Spleen (tissue), 7 donors: Measurements from ENCODE around the gene MPP7.

Source experiments
- CTCF ChIP-seq, 11 experiments: fragments of 200-600 bp in 7 of 11; fragments of 450-650 bp in 4 of 11; sonication (generic) in 4 of 11; IDR thresholded peaks in 8 of 11; conservative IDR thresholded peaks in 3 of 11; 1 replicate in 7 of 11; 2 replicates in 4 of 11; pipeline versions ENCODE4 v1.4.0 to v1.8.0; 2016 to 2021; ENCODE audit warnings: antibody characterized with exemption in 11 of 11, inconsistent platforms in 4 of 11, mild to moderate bottlenecking in 1 of 11
- POLR2A ChIP-seq, 3 donors: fragments of 450-650 bp; IDR thresholded peaks; one replicate each; pipeline ENCODE4 v1.5.1; 2017; ENCODE audit warnings: antibody characterized with exemption in 3 of 3, mild to moderate bottlenecking in 1 of 3
- POLR2AphosphoS5 ChIP-seq, 3 donors: sonication (generic); formaldehyde crosslinking; IDR thresholded peaks; one replicate each; pipeline ENCODE4 v1.5.1; 2017; ENCODE audit warnings: antibody characterized with exemption in 3 of 3
- donor health status: DM: no; HTN: no; CAD: no; lungs with moderate emphysema.
- donor health status: DM: no; HTN: no; CAD: no.
- donor health status: DM: no; HTN: no; CAD: no.

GRCh38 chr10:28332726-28333125 lies 29.9 kb upstream of the MPP7 start:
- no peak for TF ChIP-seq CTCF (IDR thresholded peaks at IDR 0.05 in 8 of 11, conservative IDR thresholded peaks at IDR 0.05 in 3 of 11)
- TF ChIP-seq POLR2A (IDR thresholded peaks at IDR 0.05): no peak
- no peak for TF ChIP-seq POLR2AphosphoS5 (IDR thresholded peaks at IDR 0.05)
